GM23338 (cell line): ENCODE results near the gene ADAM8.

ENCODE experiments used
- CREB1 ChIP-seq: fragments of 250-450 bp; sonication (Bioruptor Pico); IDR thresholded peaks from 2 replicates; pipeline ENCODE4 v1.5.0; 2020; ENCODE audit warnings: low read depth, mild to moderate bottlenecking, moderate library complexity
- EZH2 ChIP-seq: fragments of 200-600 bp; sonication (generic); IDR thresholded peaks from one replicate; pipeline ENCODE4 v1.8.0; 2017; ENCODE audit warnings: antibody characterized with exemption, mild to moderate bottlenecking, low read depth; ENCODE audit not compliant: unreplicated experiment
- EZH2phosphoT487 ChIP-seq: fragments of 200-600 bp; sonication (generic); IDR thresholded peaks from one replicate; pipeline ENCODE4 v1.8.1; 2018; ENCODE audit warnings: antibody characterized with exemption; ENCODE audit not compliant: unreplicated experiment
- POLR2AphosphoS5 ChIP-seq: IDR thresholded peaks from 2 replicates; pipeline ENCODE4 v1.6.1; 2016; ENCODE audit warnings: antibody characterized with exemption, low read depth
- STAT1 ChIP-seq: IDR thresholded peaks from one replicate; pipeline ENCODE4 v1.6.1; 2016; ENCODE audit warnings: antibody characterized with exemption; ENCODE audit not compliant: unreplicated experiment
- TF ChIP-seq, protein P1 (sequence below), 2 experiments: fragments of 200-600 bp in 1 of 2; sonication (generic) in 1 of 2; conservative IDR thresholded peaks; 2 replicates each; pipeline versions ENCODE4 v1.5.1 to v1.6.1; 2016 to 2017; ENCODE audit warnings: antibody characterized with exemption in 2 of 2, low read depth in 2 of 2, mild to moderate bottlenecking in 2 of 2, moderate library complexity in 1 of 2
- TF ChIP-seq, protein P2 (sequence below): IDR thresholded peaks from one replicate; pipeline ENCODE4 v1.6.1; 2018; ENCODE audit warnings: antibody characterized with exemption; ENCODE audit not compliant: unreplicated experiment

DNA sequence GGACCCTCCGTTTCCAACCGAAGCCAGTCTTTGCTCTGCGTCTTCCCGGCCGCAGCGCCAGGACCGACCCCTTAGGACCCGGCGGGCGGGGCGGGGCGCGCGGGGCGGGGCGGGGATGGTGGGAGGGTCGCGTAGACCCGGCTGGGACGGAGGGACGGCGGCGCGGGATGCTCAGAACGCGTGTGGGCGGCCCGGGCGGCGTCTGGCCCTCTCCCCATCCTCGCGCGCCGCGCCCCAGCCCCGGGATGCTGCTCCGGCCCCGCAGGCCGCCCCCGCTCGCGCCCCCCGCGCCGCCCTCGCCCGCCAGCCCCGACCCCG is 46.7 kb downstream of the ADAM8 start, which contains the start of gene UTF1:
- TF ChIP-seq EZH2phosphoT487 (no peak), EZH2 (no peak), CREB1 (CRISPR knock-in tag) (no peak), POLR2AphosphoS5 (peak; percentile 32; the same call in 1 of the 2 replicates), STAT1 (no peak)
- TF ChIP-seq, protein P1, sequence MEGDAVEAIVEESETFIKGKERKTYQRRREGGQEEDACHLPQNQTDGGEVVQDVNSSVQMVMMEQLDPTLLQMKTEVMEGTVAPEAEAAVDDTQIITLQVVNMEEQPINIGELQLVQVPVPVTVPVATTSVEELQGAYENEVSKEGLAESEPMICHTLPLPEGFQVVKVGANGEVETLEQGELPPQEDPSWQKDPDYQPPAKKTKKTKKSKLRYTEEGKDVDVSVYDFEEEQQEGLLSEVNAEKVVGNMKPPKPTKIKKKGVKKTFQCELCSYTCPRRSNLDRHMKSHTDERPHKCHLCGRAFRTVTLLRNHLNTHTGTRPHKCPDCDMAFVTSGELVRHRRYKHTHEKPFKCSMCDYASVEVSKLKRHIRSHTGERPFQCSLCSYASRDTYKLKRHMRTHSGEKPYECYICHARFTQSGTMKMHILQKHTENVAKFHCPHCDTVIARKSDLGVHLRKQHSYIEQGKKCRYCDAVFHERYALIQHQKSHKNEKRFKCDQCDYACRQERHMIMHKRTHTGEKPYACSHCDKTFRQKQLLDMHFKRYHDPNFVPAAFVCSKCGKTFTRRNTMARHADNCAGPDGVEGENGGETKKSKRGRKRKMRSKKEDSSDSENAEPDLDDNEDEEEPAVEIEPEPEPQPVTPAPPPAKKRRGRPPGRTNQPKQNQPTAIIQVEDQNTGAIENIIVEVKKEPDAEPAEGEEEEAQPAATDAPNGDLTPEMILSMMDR (conservative IDR thresholded peaks at IDR 0.05; ENCODE audit: low read depth in 2 of 2), result no peak
- TF ChIP-seq, protein P2, sequence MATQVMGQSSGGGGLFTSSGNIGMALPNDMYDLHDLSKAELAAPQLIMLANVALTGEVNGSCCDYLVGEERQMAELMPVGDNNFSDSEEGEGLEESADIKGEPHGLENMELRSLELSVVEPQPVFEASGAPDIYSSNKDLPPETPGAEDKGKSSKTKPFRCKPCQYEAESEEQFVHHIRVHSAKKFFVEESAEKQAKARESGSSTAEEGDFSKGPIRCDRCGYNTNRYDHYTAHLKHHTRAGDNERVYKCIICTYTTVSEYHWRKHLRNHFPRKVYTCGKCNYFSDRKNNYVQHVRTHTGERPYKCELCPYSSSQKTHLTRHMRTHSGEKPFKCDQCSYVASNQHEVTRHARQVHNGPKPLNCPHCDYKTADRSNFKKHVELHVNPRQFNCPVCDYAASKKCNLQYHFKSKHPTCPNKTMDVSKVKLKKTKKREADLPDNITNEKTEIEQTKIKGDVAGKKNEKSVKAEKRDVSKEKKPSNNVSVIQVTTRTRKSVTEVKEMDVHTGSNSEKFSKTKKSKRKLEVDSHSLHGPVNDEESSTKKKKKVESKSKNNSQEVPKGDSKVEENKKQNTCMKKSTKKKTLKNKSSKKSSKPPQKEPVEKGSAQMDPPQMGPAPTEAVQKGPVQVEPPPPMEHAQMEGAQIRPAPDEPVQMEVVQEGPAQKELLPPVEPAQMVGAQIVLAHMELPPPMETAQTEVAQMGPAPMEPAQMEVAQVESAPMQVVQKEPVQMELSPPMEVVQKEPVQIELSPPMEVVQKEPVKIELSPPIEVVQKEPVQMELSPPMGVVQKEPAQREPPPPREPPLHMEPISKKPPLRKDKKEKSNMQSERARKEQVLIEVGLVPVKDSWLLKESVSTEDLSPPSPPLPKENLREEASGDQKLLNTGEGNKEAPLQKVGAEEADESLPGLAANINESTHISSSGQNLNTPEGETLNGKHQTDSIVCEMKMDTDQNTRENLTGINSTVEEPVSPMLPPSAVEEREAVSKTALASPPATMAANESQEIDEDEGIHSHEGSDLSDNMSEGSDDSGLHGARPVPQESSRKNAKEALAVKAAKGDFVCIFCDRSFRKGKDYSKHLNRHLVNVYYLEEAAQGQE, result no peak
